SJCRH30 (cell line): ENCODE results near the gene LIMS1. TPM values are rescaled to one million over a fixed set of nuclear protein-coding genes. Genes with fewer than 3 reads are reported as not detected.
"Not testable (repeated sequence)": the region's sequence is repeated elsewhere in the genome, so short reads cannot be mapped to it uniquely, and the experiment has no call there.

Experiments
- DNase-seq, 2 experiments: peaks; one replicate each; pipeline ENCODE4 v3.0.0-alpha.2; 2015 to 2020
- H3K27ac ChIP-seq: fragments of 250-450 bp; sonication (Bioruptor Pico); 2 replicates; pipeline ENCODE4 v1.5.1; 2020; ENCODE audit warnings: mild to moderate bottlenecking, moderate library complexity
- H3K27me3 ChIP-seq: fragments of 250-450 bp; sonication (Bioruptor Pico); 2 replicates; pipeline ENCODE4 v1.5.1; 2020; ENCODE audit warnings: mild to moderate bottlenecking, moderate library complexity
- H3K36me3 ChIP-seq: fragments of 250-450 bp; sonication (Bioruptor Pico); 2 replicates; pipeline ENCODE4 v1.5.1; 2020; ENCODE audit warnings: mild to moderate bottlenecking, moderate library complexity
- H3K4me1 ChIP-seq: fragments of 250-450 bp; sonication (Bioruptor Pico); 2 replicates; pipeline ENCODE4 v1.5.1; 2020; ENCODE audit warnings: mild to moderate bottlenecking, moderate library complexity
- H3K4me3 ChIP-seq: fragments of 250-450 bp; sonication (Bioruptor Pico); 2 replicates; pipeline ENCODE4 v1.5.1; 2020; ENCODE audit warnings: mild to moderate bottlenecking, moderate library complexity
- H3K9me3 ChIP-seq: fragments of 250-450 bp; sonication (Bioruptor Pico); replicated peaks from 2 replicates; pipeline ENCODE4 v1.5.1; 2020; ENCODE audit warnings: mild to moderate bottlenecking, moderate library complexity
- total RNA-seq: library from RNA; depleted of rRNA; stranded (reverse); fragments of >200 nt; shearing (Covaris generic); gene quantifications from 2 replicates; pipeline ENCODE4 v1.2.3, GENCODE V29; 2014

Gene LIMS1
- total RNA-seq, 1 experiment from 2014 or later, result 44.0 TPM

DNA sequence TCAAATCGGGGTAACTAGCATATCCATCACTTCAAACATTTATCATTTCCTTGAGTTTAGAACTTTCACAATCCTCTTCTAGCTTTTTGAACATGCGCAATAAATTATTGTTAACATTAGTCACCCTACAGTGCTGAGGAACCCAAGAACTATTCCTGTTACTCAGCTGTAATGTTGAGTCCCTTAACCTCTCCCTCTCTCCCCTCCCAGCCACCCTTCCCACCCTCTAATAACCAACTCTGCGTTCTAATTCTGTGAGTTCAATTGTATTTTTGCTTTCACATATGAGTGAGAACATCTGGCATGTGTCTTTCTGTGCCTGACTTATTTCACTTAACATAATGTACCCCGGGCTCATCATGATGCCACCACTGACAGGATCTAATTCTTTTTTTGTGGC, 106.5 kb downstream of the LIMS1 start:
- H3K27me3 ChIP-seq, result no peaks in the 10 kb centered on the region
- no peak overlapping the region for H3K27ac ChIP-seq
- peaks cover 7% of the 10 kb centered on the region for H3K36me3 ChIP-seq
- H3K4me3 ChIP-seq, result no peak overlapping the region
- no peak for DNase-seq
- H3K4me1 ChIP-seq, result no peaks in the 10 kb centered on the region
- no peaks in the 10 kb centered on the region; the same call in 1 of the 2 replicates for H3K9me3 ChIP-seq

DNA sequence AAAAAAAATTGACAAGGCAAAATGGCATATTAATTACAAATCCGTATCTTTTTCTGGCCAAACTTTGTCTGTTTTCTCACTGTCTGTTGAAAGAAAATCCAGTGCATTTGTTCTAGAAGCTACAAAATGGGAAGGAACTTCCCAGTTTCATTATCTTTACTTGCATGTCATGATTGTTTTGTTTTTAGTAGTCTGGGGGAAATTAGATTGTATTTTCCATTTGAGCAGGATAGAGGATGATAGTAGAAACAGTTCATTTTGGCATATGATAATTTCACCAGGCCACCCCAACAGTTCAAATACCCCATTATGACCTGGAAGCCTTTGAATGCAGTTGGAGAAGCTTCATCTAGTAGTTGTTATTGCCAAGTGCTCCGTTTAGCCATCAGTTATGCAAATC, 107.5 kb downstream of the LIMS1 start:
- Histone ChIP-seq H3K27me3 (no peaks in the 10 kb centered on the region), H3K27ac (no peak overlapping the region), H3K9me3 (no peaks in the 10 kb centered on the region; the same call in 1 of the 2 replicates), H3K4me3 (no peak overlapping the region), H3K4me1 (no peaks in the 10 kb centered on the region), H3K36me3 (peaks cover 7% of the 10 kb centered on the region)
- no peak for DNase-seq

DNA sequence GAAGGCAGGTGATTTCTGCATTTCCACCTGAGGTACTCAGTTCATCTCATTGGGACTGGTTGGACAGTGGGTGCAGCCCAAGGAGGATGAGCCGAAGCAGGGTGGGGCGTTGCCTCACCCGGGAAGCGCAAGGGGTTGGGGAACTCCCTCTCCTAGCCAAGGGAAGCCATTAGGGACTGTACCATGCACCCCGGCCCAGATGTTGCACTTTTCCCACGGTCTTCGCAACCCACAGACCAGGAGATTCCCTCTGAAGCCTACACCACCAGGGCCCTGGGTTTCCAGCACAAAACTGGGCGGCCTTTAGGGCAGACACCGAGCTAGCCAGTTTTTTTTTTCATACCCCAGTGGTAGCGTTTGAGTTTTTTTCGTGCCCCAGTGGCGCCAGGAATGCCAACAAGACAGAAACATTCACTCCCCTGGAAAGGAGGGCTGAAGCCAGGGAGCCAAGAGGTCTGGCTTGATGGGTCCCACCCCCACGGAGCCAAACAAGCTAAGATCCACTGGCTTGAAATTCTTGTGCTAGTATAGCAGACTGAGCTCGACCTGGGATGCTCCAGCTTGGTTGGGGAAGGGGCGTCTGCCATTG, 109.1 kb downstream of the LIMS1 start:
- no peaks in the 10 kb centered on the region; the same call in 1 of the 2 replicates for H3K9me3 ChIP-seq
- no peaks in the 10 kb centered on the region for H3K4me1 ChIP-seq
- no peak overlapping the region for H3K27ac ChIP-seq
- peaks cover 7% of the 10 kb centered on the region for H3K36me3 ChIP-seq
- no peak for DNase-seq
- no peaks in the 10 kb centered on the region for H3K27me3 ChIP-seq
- H3K4me3 ChIP-seq, result no peak overlapping the region

DNA sequence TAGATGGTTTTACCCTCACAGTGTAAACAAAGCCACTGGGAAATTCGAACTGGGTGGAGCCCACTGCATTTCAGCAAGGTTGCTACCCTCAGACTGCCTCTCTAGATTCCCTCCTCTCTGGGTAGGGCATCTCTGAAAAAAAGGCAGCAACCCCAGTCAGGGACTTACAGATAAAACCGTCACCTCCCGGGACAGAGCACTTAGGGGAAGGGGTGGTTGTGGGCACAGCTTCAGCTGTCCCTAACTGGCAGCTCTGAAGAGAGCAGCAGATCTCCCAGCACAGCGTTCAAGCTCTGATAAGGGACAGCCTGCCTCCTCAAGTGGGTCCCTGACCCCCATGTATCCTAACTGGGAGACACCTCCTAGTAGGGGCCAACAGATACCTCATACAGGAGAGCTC, 109.6 kb downstream of the LIMS1 start:
- not testable (repeated sequence) for H3K9me3 ChIP-seq, H3K27me3 ChIP-seq, DNase-seq, H3K27ac ChIP-seq, H3K4me3 ChIP-seq, H3K4me1 ChIP-seq, H3K36me3 ChIP-seq

DNA sequence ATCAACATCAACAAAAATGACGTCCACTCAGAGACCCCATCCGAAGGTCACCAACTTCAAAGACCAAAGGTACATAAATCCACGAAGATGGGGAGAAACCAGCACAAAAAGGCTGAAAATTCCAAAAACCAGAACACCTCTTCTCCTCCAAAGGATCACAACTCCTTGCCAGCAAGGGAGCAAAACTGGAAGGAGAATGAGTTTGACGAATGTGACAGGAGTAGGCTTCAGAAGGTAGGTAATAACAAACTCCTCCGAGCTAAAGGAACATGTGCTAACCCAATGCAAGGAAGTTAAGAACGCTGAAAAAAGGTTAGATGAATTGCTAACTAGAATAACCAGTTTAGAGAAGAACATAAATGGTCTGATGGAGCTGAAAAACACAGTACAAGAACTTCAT, 110.2 kb downstream of the LIMS1 start:
- not testable (repeated sequence) for H3K4me3 ChIP-seq, H3K27ac ChIP-seq, H3K36me3 ChIP-seq, H3K4me1 ChIP-seq, H3K27me3 ChIP-seq, DNase-seq, H3K9me3 ChIP-seq

GRCh38 chr2:108648796-108649195, 114.5 kb downstream of the LIMS1 start:
- H3K27ac ChIP-seq, H3K9me3 ChIP-seq, H3K4me1 ChIP-seq, H3K36me3 ChIP-seq, H3K27me3 ChIP-seq, DNase-seq, H3K4me3 ChIP-seq: not testable (repeated sequence)

DNA sequence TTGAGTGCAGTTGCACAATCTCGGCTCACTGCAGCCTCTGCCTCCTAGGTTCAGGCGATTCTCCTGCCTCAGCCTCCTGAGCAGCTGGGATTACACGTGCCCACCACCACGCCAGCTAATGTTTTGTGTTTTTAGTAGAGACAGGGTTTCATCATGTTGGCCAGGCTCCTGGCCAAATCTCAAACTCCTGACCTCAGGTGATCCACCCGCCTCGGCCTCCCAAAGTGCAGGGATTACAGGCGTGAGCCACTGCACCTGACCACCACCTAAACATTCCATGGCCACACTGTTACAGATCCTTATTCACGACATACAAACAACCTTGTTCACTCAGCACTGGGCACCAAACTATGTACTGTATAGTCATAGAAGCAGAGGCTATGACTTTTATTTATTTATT, 116.2 kb downstream of the LIMS1 start:
- H3K27me3 ChIP-seq, H3K4me1 ChIP-seq, H3K27ac ChIP-seq, H3K4me3 ChIP-seq, H3K9me3 ChIP-seq, H3K36me3 ChIP-seq, DNase-seq: not testable (repeated sequence)

DNA sequence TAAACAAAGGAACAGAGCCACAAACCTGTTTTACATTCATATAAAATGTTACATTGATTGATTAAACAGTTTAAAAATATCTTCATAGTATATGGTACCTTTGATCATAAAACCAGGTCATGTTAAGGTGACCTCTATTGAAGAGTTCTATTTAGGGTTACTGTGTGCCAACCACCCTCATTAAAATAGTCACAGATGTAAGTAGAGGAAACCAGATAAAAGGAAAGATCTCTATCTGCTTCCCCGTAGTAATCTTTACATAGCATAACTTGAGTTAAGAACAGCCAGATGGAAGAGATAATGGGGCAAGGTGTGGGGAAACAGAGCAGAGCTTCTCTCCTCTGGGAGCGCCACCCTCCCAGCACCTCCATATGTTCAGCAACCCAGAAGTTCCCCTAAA, 117.2 kb downstream of the LIMS1 start:
- not testable (repeated sequence) for H3K9me3 ChIP-seq, H3K4me3 ChIP-seq, H3K4me1 ChIP-seq, H3K27ac ChIP-seq, H3K36me3 ChIP-seq, H3K27me3 ChIP-seq, DNase-seq

- H3K4me3 ChIP-seq, H3K4me1 ChIP-seq, H3K36me3 ChIP-seq, H3K9me3 ChIP-seq, H3K27me3 ChIP-seq: not testable (repeated sequence)
- H3K27ac ChIP-seq, result peak overlapping the region; percentile 33; the same call in 1 of the 2 replicates
- DNase-seq, result peak; percentile 44 to 50
Observed at GRCh38 chr2:108652187-108652931, 118.1 kb downstream of the LIMS1 start.

- not testable (repeated sequence) for H3K4me1 ChIP-seq, H3K27ac ChIP-seq, H3K4me3 ChIP-seq, H3K9me3 ChIP-seq, H3K36me3 ChIP-seq, DNase-seq, H3K27me3 ChIP-seq
Observed at GRCh38 chr2:108653425-108653824, 119.2 kb downstream of the LIMS1 start.

DNA sequence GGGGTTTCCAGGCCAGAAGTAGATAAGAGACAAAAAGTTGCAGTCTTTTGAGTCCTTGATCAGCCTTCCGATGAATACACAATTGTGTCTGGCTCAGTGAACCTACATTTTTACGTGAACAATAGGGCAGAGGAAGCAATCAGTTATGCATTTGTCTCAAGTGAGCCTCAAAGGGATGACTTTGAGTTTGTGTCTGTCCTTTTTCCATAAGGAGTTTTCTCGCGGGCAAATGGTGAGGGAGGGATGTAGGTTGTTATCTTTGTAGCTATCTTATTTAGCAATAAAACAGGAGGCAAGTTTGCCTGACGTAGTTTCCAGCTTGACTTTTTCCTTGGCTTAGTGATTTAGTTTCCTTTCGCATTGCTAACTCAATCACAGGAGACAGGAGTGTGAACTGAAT, 119.6 kb downstream of the LIMS1 start:
- DNase-seq, H3K27ac ChIP-seq, H3K27me3 ChIP-seq, H3K9me3 ChIP-seq, H3K4me1 ChIP-seq, H3K4me3 ChIP-seq, H3K36me3 ChIP-seq: not testable (repeated sequence)

DNA sequence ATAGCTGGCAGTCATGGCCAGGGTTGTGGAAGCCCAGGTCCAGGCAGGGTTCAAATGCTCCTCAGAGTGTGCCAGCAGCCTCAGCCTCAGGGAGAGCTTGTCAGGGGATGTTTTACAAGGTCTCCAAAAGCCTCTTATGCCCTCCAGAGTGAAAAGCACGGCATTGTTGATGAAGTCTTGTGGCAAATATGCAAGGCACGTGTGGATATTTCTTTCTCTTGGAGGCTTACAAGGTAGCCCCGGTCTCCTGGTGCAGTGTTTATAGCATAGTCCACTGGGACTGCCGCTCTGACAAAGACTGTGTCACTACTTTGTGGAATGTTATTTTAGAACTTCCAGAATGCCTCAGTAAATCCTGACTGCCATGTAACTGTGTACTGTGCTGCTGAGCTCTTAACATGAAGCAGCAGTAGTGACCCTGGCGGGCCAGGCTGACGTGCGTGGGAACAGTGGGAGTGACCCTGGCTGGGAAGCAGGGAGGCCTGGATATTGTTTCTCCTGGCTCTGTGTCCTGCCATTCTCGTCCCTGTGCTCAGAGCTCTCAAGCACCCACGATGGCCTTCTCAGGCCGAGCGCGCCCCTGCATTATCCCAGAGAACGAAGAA, 120.4 kb downstream of the LIMS1 start:
- not testable (repeated sequence) for H3K4me3 ChIP-seq, DNase-seq, H3K4me1 ChIP-seq, H3K36me3 ChIP-seq, H3K27ac ChIP-seq, H3K27me3 ChIP-seq, H3K9me3 ChIP-seq

DNA sequence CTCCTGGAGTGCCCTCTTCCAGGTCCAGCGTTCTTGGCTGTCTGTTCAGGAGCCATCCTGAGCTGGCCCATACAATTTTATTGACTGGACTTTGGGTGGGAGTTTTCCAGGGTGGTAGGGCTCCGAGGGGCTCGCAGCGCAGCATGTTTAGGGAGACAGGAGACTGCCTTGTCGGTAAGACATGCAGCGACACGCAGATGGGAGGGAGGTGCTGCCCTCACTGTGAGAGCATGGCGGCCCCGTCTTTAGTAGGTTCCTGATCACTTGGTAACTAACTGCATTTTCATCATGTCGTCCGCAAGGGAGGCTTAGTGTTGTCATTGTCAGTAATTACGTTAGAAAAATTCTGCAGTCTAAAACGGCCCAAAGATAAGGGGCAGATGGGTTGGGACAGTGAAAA, 121.0 kb downstream of the LIMS1 start:
- not testable (repeated sequence) for H3K9me3 ChIP-seq, DNase-seq, H3K4me3 ChIP-seq, H3K27ac ChIP-seq, H3K36me3 ChIP-seq, H3K27me3 ChIP-seq, H3K4me1 ChIP-seq

DNA sequence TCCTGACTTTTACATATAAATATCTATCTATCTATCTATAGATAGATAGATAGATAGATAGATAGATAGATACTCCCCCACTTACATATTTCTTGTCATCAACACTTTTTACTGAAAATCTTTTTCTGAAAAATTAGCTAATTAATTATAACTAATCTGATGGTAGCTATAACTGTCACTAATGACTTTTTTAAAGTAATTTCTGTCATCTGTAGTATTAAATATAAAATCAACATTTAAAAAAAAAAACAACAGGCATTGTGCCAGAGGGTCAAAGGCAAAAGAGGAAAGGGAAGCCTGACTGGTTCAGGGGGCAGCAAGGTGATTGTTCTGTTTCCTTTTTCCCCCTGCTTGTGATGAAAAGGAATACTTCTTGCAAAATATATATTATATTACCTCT, 122.0 kb downstream of the LIMS1 start:
- not testable (repeated sequence) for H3K9me3 ChIP-seq, H3K27me3 ChIP-seq, H3K4me1 ChIP-seq, H3K4me3 ChIP-seq, H3K36me3 ChIP-seq, DNase-seq, H3K27ac ChIP-seq

- not testable (repeated sequence) for H3K4me3 ChIP-seq, H3K36me3 ChIP-seq, DNase-seq, H3K27me3 ChIP-seq, H3K9me3 ChIP-seq, H3K27ac ChIP-seq, H3K4me1 ChIP-seq
Observed at GRCh38 chr2:108657517-108657916, 123.2 kb downstream of the LIMS1 start.

DNA sequence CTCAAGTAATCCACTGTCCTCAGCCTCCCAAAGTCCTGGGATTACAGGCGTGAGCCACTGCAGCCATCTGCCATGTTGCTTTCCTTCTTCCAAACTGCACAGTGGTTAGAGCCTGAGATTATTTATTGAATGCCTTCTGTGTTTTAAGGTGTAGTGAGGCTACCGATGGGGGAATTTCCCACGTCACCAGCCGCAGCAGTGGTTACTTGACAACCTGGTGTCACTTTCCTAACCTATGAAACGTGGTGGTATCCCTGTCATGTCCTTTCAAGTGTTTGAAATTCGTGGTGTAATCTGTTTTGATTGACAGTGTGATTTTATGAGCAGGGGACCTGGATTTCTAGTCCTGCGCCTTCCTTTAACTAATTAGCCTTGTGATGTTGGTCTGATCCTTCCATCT, 124.3 kb downstream of the LIMS1 start:
- not testable (repeated sequence) for H3K27me3 ChIP-seq, DNase-seq, H3K9me3 ChIP-seq, H3K4me1 ChIP-seq, H3K27ac ChIP-seq, H3K4me3 ChIP-seq, H3K36me3 ChIP-seq
